HFFc6 (cell line): Measurements from ENCODE around the gene MTMR8. TPM values are rescaled to one million over a fixed set of nuclear protein-coding genes. Genes with fewer than 3 reads are reported as not detected.
"Not testable (repeated sequence)": the region's sequence is repeated elsewhere in the genome, so short reads cannot be mapped to it uniquely, and the experiment has no call there.

Experiments
- DNase-seq: peaks from one replicate; pipeline ENCODE4 v3.0.0-alpha.2; 2018
- H3K27ac Mint-ChIP-seq: 2 replicates; pipeline ENCODE4 v1.8.0; 2020; ENCODE audit warnings: mild to moderate bottlenecking, mixed read lengths
- H3K27me3 Mint-ChIP-seq: 2 replicates; pipeline ENCODE4 v1.8.0; 2021; ENCODE audit warnings: mild to moderate bottlenecking, moderate library complexity, mixed read lengths; ENCODE audit not compliant: insufficient read depth
- H3K36me3 Mint-ChIP-seq: 2 replicates; pipeline ENCODE4 v1.8.0; 2021; ENCODE audit warnings: low read depth, mixed read lengths
- H3K4me1 Mint-ChIP-seq: 2 replicates; pipeline ENCODE4 v1.8.0; 2020; ENCODE audit warnings: low read depth, mixed read lengths
- H3K4me3 Mint-ChIP-seq: 2 replicates; pipeline ENCODE4 v1.8.0; 2020; ENCODE audit warnings: mild to moderate bottlenecking, moderate library complexity, mixed read lengths
- H3K9me3 Mint-ChIP-seq: 2 replicates; pipeline ENCODE4 v1.8.0; 2020; ENCODE audit warnings: mild to moderate bottlenecking, mixed read lengths
- total RNA-seq, 6 experiments: library from RNA; stranded (reverse); fragmentation: NEBNext Ultra II Directional; extraction: Animal tissue kit (Norgen Biotek cat#: 25700); gene quantifications; 2 replicates in 1 of 6; 3 replicates in 5 of 6; pipeline ENCODE4 v1.2.3, GENCODE V29; 2021
- TF ChIP-seq, protein P1 (sequence below): fragments of 200-600 bp; sonication (generic); IDR thresholded peaks from 2 replicates; pipeline ENCODE4 v1.5.0; 2021; ENCODE audit warnings: antibody characterized with exemption, mild to moderate bottlenecking

MTMR8 gene
- total RNA-seq, 6 experiments from 2014 or later: not detected

- H3K27ac Mint-ChIP-seq: no peak overlapping the region
- TF ChIP-seq, protein P1, sequence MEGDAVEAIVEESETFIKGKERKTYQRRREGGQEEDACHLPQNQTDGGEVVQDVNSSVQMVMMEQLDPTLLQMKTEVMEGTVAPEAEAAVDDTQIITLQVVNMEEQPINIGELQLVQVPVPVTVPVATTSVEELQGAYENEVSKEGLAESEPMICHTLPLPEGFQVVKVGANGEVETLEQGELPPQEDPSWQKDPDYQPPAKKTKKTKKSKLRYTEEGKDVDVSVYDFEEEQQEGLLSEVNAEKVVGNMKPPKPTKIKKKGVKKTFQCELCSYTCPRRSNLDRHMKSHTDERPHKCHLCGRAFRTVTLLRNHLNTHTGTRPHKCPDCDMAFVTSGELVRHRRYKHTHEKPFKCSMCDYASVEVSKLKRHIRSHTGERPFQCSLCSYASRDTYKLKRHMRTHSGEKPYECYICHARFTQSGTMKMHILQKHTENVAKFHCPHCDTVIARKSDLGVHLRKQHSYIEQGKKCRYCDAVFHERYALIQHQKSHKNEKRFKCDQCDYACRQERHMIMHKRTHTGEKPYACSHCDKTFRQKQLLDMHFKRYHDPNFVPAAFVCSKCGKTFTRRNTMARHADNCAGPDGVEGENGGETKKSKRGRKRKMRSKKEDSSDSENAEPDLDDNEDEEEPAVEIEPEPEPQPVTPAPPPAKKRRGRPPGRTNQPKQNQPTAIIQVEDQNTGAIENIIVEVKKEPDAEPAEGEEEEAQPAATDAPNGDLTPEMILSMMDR: no peak
- DNase-seq: no peak
- no peak overlapping the region for H3K4me3 Mint-ChIP-seq
- H3K36me3 Mint-ChIP-seq: no peaks in the 10 kb centered on the region
- no peaks in the 10 kb centered on the region for H3K4me1 Mint-ChIP-seq
- no peaks in the 10 kb centered on the region; the same call in 1 of the 2 replicates for H3K9me3 Mint-ChIP-seq
- no peaks in the 10 kb centered on the region for H3K27me3 Mint-ChIP-seq
Observed at GRCh38 chrX:64427787-64428186, 32.5 kb upstream of the MTMR8 start.

- Mint-ChIP-seq H3K27me3 (no peaks in the 10 kb centered on the region), H3K9me3 (no peaks in the 10 kb centered on the region; the same call in 1 of the 2 replicates), H3K4me1 (no peaks in the 10 kb centered on the region), H3K4me3 (no peak overlapping the region), H3K36me3 (no peaks in the 10 kb centered on the region), H3K27ac (no peak overlapping the region)
- TF ChIP-seq, protein P1: no peak
- DNase-seq: no peak
Observed at GRCh38 chrX:64427281-64427680, 32.0 kb upstream of the MTMR8 start.

DNA sequence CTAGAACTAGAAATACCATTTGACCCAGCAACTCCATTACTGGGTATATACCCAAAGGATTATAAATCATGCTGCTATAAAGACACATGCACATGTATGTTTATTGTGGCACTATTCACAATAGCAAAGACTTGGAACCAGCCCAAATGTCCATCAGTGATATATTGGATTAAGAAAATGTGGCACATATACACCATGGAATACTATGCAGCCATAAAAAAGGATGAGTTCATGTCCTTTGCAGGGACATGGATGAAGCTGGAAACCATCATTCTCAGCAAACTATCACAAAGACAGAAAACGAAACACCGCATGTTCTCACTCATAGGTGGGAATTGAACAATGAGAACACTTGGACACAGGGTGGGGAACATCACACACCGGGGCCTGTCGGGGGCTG is 14.5 kb upstream of the MTMR8 start:
- peaks cover 16% of the 10 kb centered on the region for H3K9me3 Mint-ChIP-seq
- H3K4me1 Mint-ChIP-seq, H3K36me3 Mint-ChIP-seq: not testable (repeated sequence)

GRCh38 chrX:64398088-64398487 is 2.8 kb upstream of the MTMR8 start:
- TF ChIP-seq, protein P1: no peak
- Mint-ChIP-seq H3K4me3 (no peak overlapping the region), H3K27me3 (peaks cover 2% of the 10 kb centered on the region; the same call in 1 of the 2 replicates), H3K4me1 (no peaks in the 10 kb centered on the region), H3K27ac (no peak overlapping the region), H3K9me3 (no peaks in the 10 kb centered on the region; the same call in none of the 2 replicates), H3K36me3 (no peaks in the 10 kb centered on the region; the same call in 1 of the 2 replicates)
- DNase-seq: no peak

More for the DNA sequence above, 14.5 kb upstream of the MTMR8 start:
- not testable (repeated sequence) for H3K27ac Mint-ChIP-seq, H3K27me3 Mint-ChIP-seq, DNase-seq, H3K4me3 Mint-ChIP-seq

DNA sequence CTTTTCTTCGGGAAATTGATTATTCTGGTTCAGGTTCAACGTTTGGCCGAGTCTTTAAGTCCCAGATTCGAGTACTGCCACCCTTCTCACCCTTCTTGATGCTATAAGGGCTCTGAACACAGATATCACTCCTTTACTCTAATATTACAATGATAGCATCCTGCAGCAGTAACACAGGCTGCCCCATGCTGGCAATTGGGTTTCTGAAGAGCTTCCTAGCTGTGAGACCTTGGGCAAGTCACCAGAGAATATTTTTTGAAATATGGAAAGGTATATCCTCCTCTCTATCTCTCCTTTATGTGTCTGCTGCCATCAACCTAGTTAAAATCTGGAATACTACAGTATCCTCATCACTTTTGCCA is 297 bp upstream of the MTMR8 start:
- Mint-ChIP-seq H3K9me3 (no peaks in the 10 kb centered on the region; the same call in none of the 2 replicates), H3K4me3 (no peak overlapping the region), H3K4me1 (no peaks in the 10 kb centered on the region), H3K27me3 (peaks cover 2% of the 10 kb centered on the region; the same call in 1 of the 2 replicates), H3K27ac (no peak overlapping the region), H3K36me3 (no peaks in the 10 kb centered on the region; the same call in 1 of the 2 replicates)
- TF ChIP-seq, protein P1: no peak
- no peak for DNase-seq

DNA sequence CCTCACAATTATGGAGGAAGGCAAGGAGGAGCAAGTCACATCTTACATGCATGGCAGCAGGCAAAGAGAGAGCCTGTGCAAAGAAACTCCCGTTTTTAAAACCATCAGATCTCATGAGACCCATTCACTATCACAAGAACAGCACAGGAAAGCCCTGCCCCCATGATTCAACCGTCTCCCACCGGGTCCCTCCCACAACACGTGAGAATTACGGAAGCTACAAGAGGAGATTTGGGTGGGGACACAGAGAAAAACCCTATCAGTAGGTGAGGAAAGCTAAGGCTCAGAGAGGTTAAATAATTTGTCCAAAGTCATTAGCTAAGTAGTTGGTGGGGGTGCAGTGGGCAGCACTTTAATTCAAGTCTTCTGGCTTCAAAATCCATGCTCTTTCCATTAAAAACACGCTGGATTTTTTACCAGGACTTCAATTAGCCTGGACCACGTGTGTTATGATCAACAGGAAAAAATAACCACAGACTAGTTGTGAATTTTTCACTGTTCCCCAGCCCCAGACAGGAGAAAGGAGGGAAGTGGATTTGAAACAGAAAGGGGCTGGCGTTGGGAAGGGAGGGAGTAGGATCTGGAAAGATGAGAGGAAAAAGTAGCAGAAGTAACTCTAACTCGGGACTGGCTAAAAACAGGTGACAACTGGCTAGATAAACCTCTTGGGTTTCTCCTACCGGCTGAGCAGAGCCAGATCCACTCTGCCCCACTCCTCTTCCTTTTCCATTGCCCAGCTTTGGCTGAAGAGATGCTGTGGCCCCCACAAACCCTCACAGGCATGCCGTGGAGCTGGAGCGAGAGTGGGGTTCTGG is 986 bp downstream of the MTMR8 start:
- Mint-ChIP-seq H3K27me3 (peaks cover 2% of the 10 kb centered on the region; the same call in 1 of the 2 replicates), H3K27ac (no peak overlapping the region), H3K9me3 (no peaks in the 10 kb centered on the region; the same call in 1 of the 2 replicates), H3K4me1 (no peaks in the 10 kb centered on the region), H3K4me3 (no peak overlapping the region), H3K36me3 (no peaks in the 10 kb centered on the region; the same call in 1 of the 2 replicates)
- TF ChIP-seq, protein P1: no peak
- no peak for DNase-seq
